ENCODE measurements around the gene WNT11.

DNA sequence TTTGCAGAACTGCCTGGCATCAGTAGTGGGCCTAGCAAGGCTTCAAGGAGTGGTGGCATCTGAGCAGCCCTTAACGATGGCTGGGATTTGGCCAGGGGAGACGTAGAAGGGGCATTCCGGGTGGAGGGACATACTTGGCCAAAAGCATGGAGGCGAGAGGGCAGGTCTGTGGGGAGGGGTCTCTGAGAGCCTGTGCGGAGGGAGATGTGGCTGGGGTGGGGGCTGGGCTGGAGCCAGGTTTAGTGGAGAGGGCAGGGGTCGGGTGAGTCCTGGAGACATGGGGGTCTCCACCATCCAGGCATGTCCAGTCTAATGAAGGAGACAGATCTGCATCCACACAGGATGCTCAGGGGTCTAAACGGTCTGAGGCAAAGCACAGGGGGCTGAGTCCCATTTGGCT is 34.4 kb upstream of the WNT11 start:
- TF ChIP-seq LEF1 (IDR thresholded peaks at IDR 0.05; ENCODE audit: borderline replicate concordance) (no peak), BHLHE40 (IDR thresholded peaks at IDR 0.05; ENCODE audit: borderline replicate concordance) (no peak), ELF4 (IDR thresholded peaks at IDR 0.05) (no peak)

Data from HEK293T (cell line).